GM18519 (cell line): ENCODE results near the gene FADS2.

ENCODE experiments used
- ATAC-seq: cut with Tn5 transposase; IDR thresholded peaks from one replicate; pipeline ENCODE4 v1.9.1; 2021; ENCODE audit warnings: mild to moderate bottlenecking, moderate library complexity; ENCODE audit not compliant: unreplicated experiment, low FRiP score

Gene FADS2

DNA sequence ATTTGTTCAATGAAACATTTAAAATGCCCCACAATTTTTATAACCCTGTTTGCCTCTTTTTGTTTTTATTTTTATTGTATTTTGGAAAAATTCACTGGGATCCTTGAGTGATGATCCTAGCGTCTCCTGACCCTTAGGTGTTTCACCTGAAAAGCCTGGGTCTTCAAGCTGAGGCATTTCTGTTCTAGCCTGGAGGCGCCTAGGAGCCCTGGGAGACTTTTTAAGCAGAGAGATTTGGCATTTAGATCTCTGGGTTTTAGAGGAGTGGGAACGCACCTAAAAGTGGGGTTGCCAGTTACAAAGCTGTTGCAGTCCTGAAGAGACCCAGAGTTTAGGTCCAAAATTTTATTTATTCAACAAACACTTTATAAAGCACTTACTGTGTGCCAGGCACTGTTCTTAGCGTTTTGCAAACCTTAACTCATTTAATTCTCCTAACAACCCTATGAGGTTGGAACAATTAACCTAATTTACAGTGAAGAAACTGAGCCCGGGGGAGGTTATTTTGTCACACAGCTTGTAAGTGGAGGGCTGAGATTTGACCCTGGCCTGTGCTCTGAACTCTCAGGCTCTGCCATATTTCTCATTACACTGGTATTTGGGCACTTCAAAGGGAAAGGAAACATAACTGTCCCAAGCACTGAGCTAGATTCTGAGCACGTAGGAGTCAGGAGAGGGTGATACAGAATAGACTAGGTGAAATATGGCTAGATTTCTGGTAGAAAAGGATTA is 10.5 kb upstream of the FADS2 start:
- no peak for ATAC-seq

- ATAC-seq, result no peak
Observed at GRCh38 chr11:61820174-61820573, 7.9 kb upstream of the FADS2 start.

GRCh38 chr11:61826930-61827570 is 1.1 kb upstream of the FADS2 start:
- ATAC-seq, result no peak

GRCh38 chr11:61828379-61828628 is 204 bp downstream of the FADS2 start:
- no peak for ATAC-seq

DNA sequence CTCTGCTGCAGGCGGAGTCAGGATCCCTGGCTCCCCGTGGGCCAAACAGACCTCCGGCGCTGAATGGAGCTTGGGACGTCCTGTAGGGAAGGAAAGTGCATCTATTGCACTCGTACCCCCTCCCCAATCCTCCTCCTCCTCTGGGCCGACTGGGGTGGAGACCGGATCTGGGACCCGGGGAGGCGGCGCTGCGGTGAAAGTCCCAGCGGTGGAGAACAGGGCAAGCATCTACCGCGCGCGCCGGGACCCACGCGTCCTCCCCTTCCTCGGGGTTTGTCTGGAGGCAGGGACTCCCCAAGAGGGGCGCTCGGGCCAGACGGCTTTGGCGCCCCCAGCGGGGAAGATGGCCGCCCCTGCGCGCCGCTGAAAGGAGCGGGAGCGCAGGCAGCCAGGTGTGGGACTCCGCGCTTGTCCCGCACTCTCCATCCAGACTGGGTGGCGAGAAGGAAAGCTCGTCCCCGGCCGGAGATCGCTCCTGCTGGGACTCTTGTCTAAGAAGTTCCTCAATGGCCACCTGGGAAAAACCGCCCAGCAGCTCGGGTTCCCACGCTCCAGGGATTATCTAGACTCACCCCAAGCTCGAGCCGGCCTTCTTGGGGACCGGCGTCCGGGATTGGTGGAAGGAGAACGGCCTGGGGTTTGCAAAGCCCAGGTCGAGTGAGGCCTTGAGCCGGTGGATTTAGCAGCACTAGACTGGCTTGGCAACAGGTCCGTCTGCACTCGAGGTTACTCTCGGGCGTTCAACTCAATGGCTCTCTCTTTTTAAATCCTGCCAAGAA is 718 bp downstream of the FADS2 start:
- no peak for ATAC-seq

DNA sequence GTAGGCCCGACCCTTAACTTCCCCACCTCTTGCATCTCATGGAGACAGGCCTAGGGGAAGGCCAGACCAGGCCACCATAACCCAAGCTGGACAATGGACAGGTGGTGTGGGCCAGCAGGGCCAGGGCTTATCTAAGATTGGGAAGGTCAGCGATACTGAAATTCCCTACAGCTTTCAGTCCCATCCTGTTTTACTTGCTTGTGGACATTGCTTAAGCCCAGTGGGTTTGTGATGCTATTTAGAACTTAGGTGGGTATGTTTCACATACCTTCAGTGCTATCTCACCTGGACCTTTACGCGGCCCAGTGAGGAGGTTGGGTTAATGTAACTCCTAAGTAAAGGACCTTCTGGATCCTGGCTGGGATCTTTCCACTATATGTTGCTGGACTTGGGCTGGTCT is 1.7 kb downstream of the FADS2 start:
- no peak for ATAC-seq

GRCh38 chr11:61830237-61831105 is 2.4 kb downstream of the FADS2 start:
- ATAC-seq, result no peak

GRCh38 chr11:61832207-61832606 is 4.1 kb downstream of the FADS2 start:
- no peak for ATAC-seq

DNA sequence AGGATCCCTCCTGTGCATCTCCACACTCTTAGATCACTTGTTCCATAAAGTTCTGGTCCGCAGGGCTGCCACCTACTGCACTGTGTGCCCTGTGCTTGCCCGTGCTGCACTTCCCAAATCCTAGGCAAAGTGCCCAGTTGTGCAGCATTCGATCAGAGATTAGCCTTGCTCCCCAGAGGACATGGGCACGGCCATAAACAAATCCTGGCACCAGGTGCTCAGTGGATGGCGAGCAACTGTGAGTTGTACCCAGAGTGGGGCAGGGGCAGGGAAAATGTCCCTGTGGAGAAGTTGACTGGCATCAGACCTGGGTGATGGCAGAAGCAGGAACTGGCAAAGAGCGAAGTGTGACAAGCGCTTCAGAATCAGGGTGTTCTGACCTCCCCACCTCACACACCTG is 4.7 kb downstream of the FADS2 start:
- no peak for ATAC-seq

DNA sequence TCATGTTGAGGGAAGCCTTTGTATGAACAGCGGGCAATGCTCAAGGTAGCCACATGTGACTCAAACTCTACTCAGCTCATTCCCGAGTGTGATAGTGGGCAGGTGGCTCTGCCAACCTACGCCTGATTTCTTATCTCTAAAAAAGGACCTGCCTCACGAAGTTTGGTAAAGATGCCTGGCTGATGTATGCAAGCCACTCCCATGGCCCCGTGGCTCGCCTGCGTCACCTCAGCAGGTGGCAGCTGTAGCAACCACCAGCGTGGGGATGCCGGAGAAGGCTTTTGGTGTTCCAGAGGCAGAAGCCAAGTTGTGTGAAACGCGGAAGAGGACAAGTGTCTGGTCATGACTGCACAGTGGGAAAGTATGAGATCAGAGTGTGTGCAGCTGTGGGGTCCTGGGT is 5.4 kb downstream of the FADS2 start:
- ATAC-seq, result no peak

DNA sequence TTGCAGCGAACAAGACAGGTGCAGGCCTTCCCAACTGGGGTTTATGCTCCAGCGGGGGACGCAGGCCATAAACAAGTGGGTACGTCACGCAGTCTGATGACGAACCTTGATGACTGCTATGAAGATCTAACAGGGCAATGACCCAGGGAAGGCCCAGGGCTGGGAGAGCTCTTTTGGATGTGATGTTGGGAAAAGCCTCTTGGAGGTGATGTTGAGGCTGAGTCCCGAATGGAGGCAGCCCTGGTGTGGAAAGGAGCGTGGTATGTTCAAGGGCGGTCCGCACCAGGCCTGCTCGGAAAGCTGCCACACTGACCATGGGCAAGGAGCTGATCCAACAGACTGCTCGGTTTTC is 5.8 kb downstream of the FADS2 start:
- no peak for ATAC-seq

DNA sequence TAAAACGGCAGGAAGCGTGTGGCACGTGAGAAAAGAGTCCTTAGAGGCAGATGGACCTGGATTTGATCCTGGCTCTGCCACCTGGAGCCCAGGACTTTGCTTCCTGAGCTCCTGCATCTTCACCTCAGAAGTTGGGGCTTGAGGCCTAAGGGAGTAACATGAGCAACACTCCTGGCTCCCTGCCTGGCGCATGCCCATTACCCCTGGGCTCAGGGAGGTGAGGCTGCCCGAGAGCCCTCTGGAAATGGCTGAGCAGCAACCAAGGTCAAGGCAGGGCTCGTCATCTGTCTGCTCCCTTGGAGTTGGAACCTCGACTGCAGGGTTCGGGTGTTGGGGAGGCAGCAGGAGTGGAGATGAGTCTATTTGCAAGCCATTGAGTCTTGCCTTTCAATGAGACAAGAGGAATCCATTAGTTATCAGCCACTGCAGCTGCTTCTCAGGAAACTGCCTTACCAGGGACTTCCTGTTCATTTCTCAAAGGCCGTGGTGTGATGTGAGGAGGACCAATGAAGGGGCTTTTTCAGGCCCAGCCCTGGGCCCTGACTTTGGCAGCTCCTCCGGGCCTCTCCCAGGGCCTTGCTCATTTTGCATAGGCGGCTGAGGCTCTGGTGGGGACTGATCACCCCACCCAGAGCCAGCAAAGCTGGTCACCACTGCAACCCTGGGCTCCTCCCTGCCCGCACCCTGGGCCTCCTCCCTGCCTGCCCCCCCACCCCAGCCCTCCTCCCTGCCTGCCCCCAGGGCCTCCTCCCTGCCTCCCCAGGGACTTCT is 6.4 kb downstream of the FADS2 start:
- peak; percentile 86 for ATAC-seq

DNA sequence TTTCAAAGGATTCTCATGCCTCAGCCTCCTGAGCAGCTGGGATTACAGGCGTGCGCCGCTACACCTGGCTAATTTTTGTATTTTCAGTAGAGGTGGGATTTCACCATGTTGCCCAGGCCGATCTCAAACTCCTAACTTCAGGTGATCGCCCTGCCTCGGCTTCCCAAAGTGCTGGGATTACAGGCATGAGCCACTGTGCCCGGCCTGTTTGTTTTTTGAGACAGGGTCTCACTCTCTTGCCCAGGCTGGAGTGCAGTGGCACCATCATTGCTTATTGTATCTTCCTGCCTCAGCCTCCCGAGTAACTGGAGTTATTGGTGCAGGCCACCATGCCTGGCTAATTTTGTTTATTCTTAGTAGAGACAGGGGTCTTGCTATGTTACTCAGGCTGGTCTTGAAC is 8.1 kb downstream of the FADS2 start:
- no peak for ATAC-seq

DNA sequence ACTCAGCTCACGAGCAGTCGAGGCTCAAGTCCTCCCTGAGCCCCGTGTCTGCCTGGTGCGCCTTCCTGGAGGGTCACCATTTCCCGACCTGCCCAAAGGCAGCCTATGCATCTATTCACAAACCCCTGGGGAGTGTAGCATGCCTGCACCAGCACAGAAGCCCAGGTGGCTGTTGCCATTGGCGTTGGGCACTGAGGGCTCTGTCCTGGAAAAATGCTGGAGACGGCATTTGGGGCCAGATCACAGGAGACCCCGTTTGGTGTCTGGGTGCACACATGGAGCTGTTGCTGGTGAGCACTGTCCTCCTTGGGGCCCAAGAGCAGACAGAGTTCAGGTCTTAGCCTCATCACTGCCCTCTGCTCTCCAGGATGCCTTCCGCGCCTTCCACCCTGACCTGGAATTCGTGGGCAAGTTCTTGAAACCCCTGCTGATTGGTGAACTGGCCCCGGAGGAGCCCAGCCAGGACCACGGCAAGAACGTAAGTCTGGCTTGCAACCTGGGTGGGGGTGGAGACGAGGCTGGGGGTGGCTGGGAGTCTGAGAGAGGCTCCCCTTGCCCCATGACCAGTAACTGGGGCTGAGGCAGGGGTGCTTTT is 9.4 kb downstream of the FADS2 start:
- ATAC-seq, result no peak

- no peak for ATAC-seq
Observed at GRCh38 chr11:61838501-61838900, 10.4 kb downstream of the FADS2 start.

GRCh38 chr11:61838921-61839320 is 10.8 kb downstream of the FADS2 start:
- ATAC-seq, result no peak

GRCh38 chr11:61839742-61840141 is 11.6 kb downstream of the FADS2 start:
- ATAC-seq, result no peak

GRCh38 chr11:61840371-61840770 is 12.3 kb downstream of the FADS2 start:
- ATAC-seq, result no peak

DNA sequence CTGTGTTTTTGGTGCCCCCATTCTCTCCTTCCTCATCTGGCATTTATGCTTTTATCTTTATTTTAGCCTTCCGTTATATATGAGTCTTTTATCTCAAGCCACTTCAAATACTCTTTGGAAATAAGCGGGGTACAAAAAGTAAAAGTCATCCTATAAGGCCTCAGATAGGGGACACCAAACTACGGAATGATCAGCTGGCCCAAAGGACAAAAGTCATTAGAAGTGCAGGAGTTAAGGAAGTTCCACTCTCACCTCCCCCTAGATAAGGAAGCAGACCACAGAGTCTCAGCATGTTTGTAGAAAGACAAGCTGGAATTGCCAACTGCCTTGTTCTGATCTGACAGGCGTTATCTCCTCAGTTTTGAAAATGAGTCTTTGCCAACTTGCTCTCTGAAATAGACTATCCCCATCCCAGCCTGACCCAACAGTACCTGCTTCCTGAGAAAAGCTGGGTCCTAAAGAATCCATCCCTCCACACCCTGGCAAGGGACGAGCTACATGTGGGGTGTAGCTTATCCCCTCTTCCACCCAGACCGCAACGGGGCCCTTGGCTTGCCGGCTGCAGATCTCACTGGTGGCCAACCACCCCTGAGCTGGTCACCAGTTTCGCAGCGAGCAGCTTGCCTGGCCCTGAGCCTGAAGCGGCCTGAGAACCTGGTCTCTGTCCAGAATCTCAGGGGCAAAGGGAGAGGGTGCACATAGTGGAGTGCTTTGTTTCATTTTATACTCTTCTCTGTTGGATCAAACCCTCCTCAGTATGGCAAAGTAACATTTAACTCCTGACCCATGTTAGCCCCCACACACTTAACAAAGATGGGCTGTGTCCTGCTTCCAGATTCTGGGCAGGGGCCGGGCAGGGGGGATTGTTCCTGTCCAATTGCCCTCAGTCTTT is 13.8 kb downstream of the FADS2 start:
- no peak for ATAC-seq
